GM21367 (cell line): ENCODE data around the gene STPG3.
"Not testable (repeated sequence)": the region's sequence is repeated elsewhere in the genome, so short reads cannot be mapped to it uniquely, and the experiment has no call there.

Experiments
- ATAC-seq: cut with Tn5 transposase; IDR thresholded peaks from one replicate; pipeline ENCODE4 v1.9.1; 2021; ENCODE audit not compliant: unreplicated experiment

Gene STPG3

DNA sequence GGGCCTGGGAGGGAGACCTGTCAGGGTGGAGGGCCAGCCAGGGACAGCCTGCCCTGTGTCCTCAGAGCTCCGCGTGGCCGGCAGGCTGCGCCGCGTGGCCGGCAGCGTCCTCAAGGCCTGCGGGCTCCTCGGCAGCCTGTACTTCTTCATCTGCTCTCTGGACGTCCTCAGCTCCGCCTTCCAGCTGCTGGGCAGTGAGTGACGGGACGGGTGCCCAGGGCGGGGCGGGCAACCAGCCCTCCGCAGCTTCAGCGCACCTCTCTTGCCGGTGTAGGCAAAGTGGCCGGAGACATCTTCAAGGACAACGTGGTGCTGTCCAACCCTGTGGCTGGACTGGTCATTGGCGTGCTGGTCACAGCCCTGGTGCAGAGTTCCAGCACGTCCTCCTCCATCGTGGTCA lies 18.6 kb upstream of the STPG3 start:
- ATAC-seq, result no peak

DNA sequence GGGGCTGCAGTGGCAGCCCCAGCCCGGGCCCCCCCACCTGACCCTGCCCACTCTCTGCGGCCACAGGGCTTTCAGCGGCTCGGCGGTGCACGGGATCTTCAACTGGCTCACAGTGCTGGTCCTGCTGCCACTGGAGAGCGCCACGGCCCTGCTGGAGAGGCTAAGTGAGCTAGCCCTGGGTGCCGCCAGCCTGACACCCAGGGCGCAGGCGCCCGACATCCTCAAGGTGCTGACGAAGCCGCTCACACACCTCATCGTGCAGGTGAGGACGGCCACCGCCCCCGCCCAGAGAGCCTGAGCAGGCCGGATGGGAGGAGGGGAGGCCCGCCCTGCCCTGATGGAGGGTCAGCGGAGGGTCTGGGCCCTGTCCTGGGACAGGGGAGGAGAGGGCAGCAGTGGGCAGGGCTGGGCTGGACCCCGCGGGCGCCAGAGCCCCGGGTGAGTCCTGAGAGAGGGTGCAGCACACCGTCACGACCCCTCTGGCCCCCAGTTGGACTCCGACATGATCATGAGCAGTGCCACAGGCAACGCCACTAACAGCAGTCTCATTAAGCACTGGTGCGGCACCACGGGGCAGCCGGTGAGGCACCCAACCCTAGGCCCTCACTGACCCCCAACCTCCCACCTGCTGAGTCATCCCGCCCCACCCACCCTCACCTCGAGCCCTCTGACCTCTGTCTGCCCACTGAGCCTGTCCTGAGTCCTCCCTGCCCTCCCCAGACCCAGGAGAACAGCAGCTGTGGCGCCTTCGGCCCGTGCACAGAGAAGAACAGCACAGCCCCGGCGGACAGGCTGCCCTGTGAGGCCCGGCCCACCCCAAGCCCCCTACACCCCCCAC lies 17.7 kb upstream of the STPG3 start:
- ATAC-seq, result no peak

DNA sequence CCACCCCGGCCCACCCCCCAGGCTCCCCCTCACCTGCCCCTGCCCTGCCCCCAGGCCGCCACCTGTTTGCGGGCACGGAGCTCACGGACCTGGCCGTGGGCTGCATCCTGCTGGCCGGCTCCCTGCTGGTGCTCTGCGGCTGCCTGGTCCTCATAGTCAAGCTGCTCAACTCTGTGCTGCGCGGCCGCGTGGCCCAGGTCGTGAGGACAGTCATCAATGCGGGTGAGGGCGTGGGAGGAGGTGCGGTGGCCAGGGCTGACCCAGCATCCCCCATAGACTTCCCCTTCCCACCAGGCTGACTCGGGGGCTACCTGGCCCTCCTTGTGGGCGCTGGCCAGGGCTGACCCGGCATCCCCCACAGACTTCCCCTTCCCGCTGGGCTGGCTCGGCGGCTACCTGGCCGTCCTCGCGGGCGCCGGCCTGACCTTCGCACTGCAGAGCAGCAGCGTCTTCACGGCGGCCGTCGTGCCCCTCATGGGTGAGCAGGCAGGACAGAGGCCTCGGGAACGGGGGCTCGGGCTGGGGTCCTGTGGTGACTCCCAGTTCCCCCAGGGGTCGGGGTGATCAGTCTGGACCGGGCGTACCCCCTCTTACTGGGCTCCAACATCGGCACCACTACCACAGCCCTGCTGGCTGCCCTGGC lies 16.9 kb upstream of the STPG3 start:
- no peak for ATAC-seq

DNA sequence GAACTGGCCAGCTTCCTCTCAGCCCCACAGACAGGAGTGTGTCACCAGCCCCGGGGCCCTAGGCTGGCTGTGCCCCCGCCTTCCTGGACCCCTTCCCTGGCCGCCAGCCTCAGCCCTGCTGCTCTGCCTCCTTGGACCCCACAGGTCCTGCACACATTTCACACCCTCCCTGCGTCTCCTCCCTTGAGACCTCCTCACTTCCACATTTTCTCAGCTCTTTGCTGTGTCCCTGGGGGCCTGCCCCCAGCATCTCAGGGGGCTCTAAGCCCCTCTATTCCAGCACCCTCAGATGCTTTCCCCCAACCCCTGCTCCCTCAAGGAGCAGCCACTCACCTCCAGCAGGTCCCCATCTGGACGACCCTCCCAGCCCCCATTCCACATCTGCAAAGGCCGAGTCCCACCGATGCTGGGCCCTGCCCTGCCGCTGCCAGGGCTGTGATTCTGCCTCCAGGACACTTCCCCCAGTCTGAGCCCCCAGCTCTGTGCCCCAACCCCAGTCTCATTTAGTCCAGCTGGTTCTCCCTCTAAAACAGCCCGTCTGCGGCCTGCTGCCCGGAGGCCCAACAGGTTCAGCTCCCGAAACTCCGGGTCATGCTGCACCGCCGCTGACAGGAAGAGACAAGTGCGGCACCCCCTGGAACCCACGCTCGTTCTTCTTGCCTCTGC lies 16.2 kb upstream of the STPG3 start:
- ATAC-seq, result no peak

DNA sequence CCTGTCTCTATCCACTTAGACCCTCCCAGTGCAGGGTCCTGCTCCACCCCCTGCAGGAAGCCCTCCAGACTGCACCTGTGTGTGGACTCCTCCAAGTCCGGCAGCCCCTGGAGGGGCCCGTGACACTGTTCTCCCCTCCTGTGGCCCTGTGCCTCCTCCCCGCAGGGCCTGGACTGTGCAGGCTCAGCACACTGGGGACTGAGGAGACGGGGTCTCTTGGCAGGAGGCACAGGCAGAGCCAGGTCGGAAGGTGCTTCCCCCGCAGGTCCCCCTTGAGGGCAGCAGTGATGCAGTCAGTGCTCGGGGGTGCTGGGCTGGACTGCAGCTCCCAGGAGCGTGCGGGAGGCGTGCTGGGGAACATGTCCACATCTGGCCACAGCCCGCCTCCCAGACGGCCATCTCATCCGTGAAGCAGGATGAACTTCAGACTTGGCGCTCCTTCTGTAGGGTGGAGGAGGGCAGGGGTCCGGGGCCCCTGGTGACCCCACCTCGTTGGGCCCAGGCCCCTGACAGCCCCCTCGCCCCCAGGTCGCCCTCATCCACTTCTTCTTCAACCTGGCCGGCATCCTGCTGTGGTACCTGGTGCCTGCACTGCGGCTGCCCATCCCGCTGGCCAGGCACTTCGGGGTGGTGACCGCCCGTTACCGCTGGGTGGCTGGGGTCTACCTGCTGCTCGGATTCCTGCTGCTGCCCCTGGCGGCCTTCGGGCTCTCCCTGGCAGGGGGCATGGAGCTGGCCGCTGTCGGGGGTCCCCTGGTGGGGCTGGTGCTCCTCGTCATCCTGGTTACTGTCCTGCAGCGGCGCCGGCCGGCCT lies 15.5 kb upstream of the STPG3 start:
- no peak for ATAC-seq

DNA sequence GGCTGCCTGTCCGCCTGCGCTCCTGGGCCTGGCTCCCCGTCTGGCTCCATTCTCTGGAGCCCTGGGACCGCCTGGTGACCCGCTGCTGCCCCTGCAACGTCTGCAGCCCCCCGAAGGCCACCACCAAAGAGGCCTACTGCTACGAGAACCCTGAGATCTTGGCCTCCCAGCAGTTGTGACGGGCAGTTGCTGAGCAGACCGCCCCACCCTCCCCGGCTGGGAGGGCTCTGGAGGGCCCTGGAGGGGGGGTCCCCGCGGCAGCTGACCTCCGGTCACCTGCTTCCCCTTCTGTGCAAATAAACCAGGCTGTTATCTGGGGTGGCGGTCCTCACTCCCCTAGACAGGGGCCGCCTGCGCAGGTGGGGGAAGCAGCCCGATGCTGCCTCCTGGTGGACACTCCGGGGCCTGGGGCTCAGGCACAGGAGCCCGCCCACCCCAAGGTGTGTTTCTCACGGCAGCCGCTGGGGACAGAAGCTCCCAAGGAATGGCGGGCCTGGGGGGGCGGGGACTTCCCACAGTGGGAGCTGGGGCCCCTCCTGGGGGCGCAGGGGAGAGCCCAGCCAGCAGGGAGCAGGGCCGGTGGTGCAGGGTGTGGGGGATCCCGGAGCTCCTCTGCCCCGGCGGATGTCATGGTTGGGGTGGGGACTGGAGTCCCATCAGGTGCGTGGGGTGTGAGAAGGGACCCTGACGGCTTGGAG lies 14.7 kb upstream of the STPG3 start:
- ATAC-seq, result no peak

DNA sequence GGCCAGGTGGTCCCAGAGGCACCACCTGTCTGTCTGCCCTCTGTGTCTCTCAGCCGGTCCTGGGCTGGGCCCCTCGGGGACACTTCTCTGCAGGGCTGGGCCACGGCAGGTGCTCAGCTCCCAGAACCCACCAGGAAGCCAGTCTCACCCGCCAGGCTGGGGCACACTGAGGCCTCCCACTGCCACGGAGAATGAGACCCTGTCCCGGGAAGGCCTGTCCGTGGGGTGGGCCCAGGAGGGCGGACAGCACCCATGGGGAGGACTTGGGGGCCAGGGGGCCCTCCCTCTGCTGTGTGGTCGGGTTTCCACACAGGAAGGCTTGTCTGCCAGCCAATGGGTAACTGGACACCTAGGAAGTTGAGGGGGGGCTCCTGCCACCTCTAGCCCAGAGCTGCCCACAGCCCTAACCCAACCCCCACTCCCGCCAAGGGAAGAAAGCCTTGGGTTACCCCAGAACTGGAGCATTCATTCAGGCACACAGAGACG lies 14.1 kb upstream of the STPG3 start:
- ATAC-seq, result no peak

DNA sequence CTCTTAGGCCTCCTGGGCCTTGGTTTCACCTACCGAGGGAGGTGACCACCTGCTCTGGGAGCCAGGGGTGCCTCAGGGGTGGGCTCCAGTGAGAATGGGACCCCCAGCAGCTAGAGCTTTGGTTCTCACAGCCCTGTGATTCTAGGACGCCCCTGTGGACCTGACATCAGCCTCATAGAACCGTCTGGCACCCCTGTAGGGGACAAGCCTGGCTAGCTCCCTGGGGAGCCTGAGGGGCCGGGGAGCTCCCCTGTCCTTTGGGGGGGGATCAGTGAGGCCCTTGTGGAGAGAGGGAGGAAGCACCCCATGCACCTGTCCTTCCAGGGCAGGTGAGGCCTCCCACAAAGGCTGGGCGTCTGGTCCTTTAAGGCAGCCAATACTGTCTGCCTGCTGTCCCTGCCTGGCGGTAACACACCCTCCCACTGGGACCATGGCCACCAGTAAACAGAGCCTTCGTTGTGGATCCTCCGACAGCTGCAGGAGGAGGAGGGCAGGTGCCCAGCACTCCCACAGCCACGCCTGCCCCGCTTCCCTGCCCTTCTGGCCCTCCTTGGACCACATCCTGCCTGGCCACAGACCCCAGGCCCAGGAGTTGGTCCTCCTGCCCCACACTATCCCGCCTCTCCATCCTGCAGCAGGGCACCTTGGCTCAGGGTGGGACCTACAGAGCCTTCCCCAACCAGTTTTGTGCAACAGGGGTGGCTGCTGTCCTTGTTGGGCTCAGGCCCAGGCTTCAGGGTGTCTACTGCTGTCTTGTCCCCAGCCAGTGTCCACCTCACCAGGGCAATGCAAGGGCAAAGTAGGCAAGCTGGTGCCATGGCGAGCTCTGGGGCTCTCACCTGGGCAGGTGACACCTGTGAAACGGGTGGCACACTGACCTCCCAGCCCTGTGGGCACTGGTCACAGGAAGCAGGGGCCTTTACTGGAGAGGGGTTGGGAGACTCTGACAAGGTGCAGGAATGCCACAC lies 13.0 kb upstream of the STPG3 start:
- no peak for ATAC-seq

DNA sequence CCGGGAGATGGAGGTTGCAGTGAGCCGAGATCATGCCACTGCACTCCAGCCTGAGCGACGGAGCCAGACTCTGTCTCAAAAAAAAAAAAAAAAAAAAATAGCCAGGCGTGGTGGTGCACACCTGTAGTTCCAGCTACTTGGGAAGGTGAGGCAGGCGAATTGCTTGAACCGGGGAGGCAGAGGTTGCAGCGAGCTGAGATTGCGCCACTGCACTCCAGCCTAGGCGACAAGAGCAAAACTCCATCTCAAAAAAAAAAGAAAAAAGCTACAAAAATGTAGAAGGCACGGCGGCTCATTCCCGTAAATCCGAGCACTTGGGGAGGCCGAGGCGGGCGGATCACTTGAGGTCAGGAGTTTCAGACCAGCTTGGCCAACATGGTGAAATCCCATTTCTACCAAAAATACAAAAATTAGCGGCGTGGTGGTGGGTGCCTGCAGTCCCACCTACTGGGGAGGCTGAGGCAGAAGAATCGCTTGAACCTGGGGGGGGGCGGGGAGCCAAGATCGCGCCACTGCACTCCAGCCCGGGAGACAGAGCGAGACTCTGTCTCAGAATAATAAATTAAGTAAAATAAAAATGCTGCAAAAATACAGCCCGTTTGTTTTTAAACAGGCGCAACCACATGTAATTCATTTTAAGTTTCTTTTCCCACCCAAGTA lies 11.4 kb upstream of the STPG3 start:
- not testable (repeated sequence) for ATAC-seq

DNA sequence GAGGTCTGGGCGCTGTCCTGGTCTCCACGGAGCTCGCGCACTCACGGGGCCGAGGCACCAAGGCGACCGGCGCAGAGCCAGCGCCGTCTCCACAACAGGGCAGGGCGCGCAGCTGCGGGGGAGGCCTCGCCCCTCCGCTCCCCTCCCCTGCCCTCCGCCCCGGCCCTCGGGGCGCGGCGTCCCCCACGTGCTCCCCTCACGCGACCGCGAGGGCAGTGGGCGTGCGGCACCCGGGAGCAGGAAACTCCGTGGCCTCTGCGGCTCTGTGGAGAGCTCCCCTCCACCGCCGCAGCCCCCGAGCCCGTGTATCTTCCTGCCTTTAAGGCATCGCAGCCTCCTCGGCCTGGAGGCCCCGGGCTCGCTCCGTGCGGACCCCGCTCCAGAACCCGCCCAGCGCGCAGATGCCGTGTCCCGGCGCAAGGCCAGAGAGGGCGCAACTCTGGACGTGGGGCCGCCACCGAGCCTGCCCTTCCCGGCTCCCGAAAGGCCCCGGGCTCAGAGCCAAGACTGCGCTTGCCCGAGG lies 10.7 kb upstream of the STPG3 start:
- peak; percentile 16 for ATAC-seq

DNA sequence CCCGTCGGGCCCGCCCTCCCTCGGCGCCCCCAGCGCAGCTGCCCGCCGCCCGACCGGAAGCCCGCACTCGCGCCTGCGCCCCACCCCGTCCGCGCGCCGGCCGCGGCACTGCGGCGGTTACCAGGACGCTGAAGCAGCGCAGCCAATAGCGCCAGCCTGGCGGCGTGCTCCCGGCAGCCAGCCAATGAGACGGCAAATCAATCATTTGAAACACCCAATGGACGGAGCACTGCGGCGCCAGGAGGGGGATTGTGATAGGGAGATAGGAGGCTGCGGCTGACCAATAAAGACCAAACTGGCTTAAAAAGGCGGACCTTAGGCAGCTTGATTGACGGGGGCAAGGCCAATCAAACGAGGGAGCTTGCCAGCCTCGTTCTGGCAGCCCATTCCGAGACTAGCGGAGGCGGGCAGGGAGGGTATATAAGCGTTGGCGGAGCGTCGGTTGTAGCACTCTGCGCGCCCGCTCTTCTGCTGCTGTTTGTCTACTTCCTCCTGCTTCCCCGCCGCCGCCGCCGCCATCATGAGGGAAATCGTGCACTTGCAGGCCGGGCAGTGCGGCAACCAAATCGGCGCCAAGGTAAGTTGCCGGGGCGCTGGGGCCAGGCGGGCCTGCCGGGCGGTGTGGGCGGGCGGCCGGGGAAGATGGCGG lies 10.1 kb upstream of the STPG3 start, which contains the start of gene TUBB4B:
TUBB4B (plus strand) TSS at position 447 of the 649 bp plus-strand sequence; CDS start at position 521, 74 bp downstream.
- peak; percentile 64 for ATAC-seq

DNA sequence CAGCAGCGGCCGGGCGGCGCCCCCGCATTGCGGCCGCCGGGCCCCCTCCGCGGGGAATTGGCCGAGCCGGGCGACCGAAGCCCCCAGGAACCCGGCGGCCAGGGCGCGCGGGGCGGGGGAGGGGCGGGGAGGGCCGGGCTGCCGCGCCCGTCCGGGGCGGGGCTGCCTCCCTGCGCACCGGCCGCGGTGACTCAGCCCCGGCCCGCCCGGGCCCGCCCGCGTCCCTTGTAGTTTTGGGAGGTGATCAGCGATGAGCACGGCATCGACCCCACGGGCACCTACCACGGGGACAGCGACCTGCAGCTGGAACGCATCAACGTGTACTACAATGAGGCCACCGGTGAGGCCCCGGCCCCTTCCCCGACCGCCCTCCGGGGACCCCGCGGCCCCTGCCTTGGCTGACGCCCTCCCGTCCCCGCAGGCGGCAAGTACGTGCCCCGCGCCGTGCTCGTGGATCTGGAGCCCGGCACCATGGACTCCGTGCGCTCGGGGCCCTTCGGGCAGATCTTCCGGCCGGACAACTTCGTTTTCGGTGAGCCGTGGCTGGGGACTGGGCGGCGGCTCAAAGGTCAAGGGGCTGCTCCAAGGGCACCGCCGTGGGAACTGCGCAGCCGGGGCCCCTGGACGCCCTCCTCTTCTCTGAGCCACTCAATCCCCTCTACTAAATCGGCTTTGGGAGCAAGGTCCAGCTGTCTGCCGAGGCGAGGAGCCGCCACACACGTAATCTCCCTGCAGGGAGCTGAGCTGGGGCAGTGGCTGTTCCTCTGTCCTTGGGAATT lies 9.4 kb upstream of the STPG3 start:
- peak; percentile 1 for ATAC-seq

DNA sequence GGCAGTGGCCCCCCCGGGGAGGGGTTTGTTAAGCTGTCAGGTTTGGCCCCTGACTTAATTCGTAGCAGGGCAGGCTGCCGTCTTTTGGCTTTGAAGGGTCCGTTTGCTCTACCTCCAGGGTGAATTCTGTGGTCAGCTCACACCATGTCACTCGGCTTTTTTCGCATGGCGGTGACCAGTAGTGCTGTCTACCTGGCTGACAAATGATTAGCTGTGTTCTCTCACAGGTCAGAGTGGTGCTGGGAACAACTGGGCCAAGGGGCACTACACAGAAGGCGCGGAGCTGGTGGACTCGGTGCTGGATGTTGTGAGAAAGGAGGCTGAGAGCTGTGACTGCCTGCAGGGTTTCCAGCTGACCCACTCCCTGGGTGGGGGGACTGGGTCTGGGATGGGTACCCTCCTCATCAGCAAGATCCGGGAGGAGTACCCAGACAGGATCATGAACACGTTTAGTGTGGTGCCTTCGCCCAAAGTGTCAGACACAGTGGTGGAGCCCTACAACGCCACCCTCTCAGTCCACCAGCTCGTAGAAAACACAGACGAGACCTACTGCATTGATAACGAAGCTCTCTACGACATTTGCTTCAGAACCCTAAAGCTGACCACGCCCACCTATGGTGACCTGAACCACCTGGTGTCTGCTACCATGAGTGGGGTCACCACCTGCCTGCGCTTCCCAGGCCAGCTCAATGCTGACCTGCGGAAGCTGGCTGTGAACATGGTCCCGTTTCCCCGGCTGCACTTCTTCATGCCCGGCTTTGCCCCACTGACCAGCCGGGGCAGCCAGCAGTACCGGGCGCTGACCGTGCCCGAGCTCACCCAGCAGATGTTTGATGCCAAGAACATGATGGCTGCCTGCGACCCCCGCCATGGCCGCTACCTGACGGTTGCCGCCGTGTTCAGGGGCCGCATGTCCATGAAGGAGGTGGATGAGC lies 8.6 kb upstream of the STPG3 start:
- ATAC-seq, result no peak

DNA sequence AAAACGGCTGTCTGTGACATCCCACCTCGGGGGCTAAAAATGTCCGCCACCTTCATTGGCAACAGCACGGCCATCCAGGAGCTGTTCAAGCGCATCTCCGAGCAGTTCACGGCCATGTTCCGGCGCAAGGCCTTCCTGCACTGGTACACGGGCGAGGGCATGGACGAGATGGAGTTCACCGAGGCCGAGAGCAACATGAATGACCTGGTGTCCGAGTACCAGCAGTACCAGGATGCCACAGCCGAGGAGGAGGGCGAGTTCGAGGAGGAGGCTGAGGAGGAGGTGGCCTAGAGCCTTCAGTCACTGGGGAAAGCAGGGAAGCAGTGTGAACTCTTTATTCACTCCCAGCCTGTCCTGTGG lies 7.8 kb upstream of the STPG3 start:
- not testable (repeated sequence) for ATAC-seq

DNA sequence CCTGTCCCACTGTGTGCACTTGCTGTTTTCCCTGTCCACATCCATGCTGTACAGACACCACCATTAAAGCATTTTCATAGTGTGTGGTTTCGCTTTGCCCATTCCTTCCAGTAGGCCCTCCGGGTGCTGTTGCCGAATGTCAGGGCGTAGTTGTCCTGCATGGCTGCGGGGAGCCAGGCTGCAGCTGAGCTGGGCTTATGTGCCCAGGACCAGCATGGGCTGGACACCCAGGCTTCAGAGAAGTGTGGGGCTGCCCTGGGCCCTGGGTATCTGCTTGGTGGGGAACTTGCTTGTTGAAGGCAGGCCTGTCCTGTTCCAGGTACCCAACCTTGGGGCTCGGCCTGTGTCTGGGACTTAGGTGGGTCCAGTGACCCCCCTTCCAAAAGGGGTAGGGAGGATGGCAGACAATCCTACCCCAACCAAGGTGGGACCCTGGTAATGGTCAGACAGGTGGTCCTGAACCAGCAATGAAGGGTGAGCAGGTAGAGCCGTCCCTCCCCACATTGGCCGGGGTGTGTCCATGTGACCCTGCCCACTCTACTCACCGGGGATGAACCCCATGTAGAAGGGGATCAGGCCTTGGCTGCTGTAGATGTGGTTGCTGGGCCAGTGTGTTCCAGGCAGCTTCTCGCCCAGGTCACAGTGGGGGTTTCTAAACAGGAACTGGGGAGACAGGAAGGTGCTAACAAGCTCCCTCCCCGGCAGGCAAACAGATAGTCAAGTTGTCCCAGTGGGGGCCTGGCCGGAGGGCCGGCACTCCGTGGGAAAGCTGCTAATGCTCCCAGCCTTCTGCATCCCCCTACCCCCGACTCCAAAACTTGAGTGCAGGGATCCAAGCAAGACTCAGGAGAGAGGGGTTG lies 7.2 kb upstream of the STPG3 start:
- ATAC-seq, result no peak
